ENCODE results near the gene NPFFR1.
A peak's percentile ranks its signal among the peaks of the same experiment; 100 is the strongest.

NPFFR1 gene

GRCh38 chr10:70283445-70284399 lies at the start of gene NPFFR1:
NPFFR1 (minus strand) TSS chr10:70284004; CDS start chr10:70283676, 328 bp downstream.
- no peak within 1 kb of the TSS for H3K4me3 ChIP-seq (ENCODE audit: low read depth, low read length)

GRCh38 chr10:70333268-70333667 lies 49.5 kb upstream of the NPFFR1 start:
- no peak for TF ChIP-seq CTCF (IDR thresholded peaks at IDR 0.05; ENCODE audit: borderline replicate concordance, insufficient read depth, low read depth, low read length)
- H3K4me3 ChIP-seq (ENCODE audit: low read depth, low read length), result no peak overlapping the region

More at GRCh38 chr10:70283445-70284399, at the start of gene NPFFR1:
- no peak for TF ChIP-seq CTCF (IDR thresholded peaks at IDR 0.05; ENCODE audit: borderline replicate concordance, insufficient read depth, low read depth, low read length)

- H3K4me3 ChIP-seq (ENCODE audit: low read depth, low read length), result no peak overlapping the region
- peak; percentile 15; the same call in 1 of the 2 replicates for TF ChIP-seq CTCF (IDR thresholded peaks at IDR 0.05; ENCODE audit: borderline replicate concordance, insufficient read depth, low read depth, low read length)
Measured at GRCh38 chr10:70331486-70332268, 47.9 kb upstream of the NPFFR1 start.

GRCh38 chr10:70331160-70331485 lies 47.3 kb upstream of the NPFFR1 start:
- H3K4me3 ChIP-seq (ENCODE audit: low read depth, low read length), result no peak overlapping the region
- TF ChIP-seq CTCF (IDR thresholded peaks at IDR 0.05; ENCODE audit: borderline replicate concordance, insufficient read depth, low read depth, low read length), result no peak

- no peak for TF ChIP-seq CTCF (IDR thresholded peaks at IDR 0.05; ENCODE audit: borderline replicate concordance, insufficient read depth, low read depth, low read length)
- no peak overlapping the region for H3K4me3 ChIP-seq (ENCODE audit: low read depth, low read length)
Measured at GRCh38 chr10:70330671-70331070, 46.9 kb upstream of the NPFFR1 start.

- no peak overlapping the region for H3K4me3 ChIP-seq (ENCODE audit: low read depth, low read length)
- TF ChIP-seq CTCF (IDR thresholded peaks at IDR 0.05; ENCODE audit: borderline replicate concordance, insufficient read depth, low read depth, low read length), result no peak
Measured at GRCh38 chr10:70328967-70329366, 45.2 kb upstream of the NPFFR1 start.

Data from GM12875 (cell line).